BLaER1 treated with 17β-estradiol and CSF1 and Interleukin-3, amounts not matched to agents 10 nM and 100 nM (cell line): ENCODE measurements around the gene KRT9.

ENCODE experiments used
- H3K27ac ChIP-seq, 11 experiments: shearing (Covaris generic); formaldehyde crosslinking; 2 replicates each; pipeline ENCODE4 v1.8.1; 2022
- H3K27me3 ChIP-seq, 11 experiments: shearing (Covaris generic); formaldehyde crosslinking; 2 replicates each; pipeline ENCODE4 v1.8.1; 2022
- H3K36me3 ChIP-seq, 11 experiments: shearing (Covaris generic); formaldehyde crosslinking; 2 replicates each; pipeline ENCODE4 v1.8.1; 2022
- H3K4me1 ChIP-seq, 10 experiments: shearing (Covaris generic); formaldehyde crosslinking; 2 replicates each; pipeline ENCODE4 v1.8.1; 2022
- H3K4me2 ChIP-seq, 11 experiments: shearing (Covaris generic); formaldehyde crosslinking; 2 replicates each; pipeline ENCODE4 v1.8.1; 2022
- H3K4me3 ChIP-seq, 10 experiments: shearing (Covaris generic); formaldehyde crosslinking; 2 replicates each; pipeline ENCODE4 v1.8.1; 2022
- H3K9ac ChIP-seq, 11 experiments: shearing (Covaris generic); formaldehyde crosslinking; 2 replicates each; pipeline ENCODE4 v1.8.1; 2022
- H3K9me3 ChIP-seq, 11 experiments: shearing (Covaris generic); formaldehyde crosslinking; replicated peaks in 1 of 11; 2 replicates each; pipeline ENCODE4 v1.8.1; 2022
- H4K20me1 ChIP-seq, 11 experiments: shearing (Covaris generic); formaldehyde crosslinking; 2 replicates each; pipeline ENCODE4 v1.8.1; 2022
- Cebpa-rat ChIP-seq, 11 experiments: shearing (Covaris generic); IDR thresholded peaks; 2 replicates each; pipeline ENCODE4 v1.8.1; 2022

Gene KRT9

DNA sequence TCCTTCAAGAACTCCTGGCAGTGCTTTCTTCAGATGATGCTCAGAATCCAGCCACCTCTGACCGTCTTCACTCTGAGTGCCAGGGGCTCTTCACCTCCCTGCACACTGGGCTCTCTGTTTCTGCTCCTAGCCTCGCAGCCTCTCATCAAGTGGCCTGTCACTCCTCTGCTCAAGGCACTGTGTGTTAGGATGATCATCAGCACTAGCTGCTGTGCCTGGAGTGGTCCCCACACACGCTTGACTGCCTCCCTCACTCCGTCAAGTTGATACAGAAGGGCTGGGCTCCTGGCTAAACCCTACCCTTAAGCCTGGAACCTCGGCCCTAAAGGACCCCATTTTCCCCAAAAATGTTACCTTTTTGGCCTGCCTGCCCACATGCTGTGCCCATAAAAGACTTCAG is 15.6 kb downstream of the KRT9 start:
- no peak overlapping the region for H3K4me2 ChIP-seq
- H3K4me3 ChIP-seq: no peak overlapping the region
- peaks cover 0 to 6% (median 0%) of the 10 kb centered on the region in 10 experiments; a peak in 1 of 20 replicates for H3K4me1 ChIP-seq
- H4K20me1 ChIP-seq: no peaks in the 10 kb centered on the region; a peak in 1 of 22 replicates
- H3K9ac ChIP-seq: no peak overlapping the region
- no peaks in the 10 kb centered on the region for H3K27me3 ChIP-seq
- no peaks in the 10 kb centered on the region for H3K9me3 ChIP-seq
- H3K36me3 ChIP-seq: no peaks in the 10 kb centered on the region
- H3K27ac ChIP-seq: no peak overlapping the region
- no peak for TF ChIP-seq Cebpa-rat (IDR thresholded peaks at IDR 0.05)

DNA sequence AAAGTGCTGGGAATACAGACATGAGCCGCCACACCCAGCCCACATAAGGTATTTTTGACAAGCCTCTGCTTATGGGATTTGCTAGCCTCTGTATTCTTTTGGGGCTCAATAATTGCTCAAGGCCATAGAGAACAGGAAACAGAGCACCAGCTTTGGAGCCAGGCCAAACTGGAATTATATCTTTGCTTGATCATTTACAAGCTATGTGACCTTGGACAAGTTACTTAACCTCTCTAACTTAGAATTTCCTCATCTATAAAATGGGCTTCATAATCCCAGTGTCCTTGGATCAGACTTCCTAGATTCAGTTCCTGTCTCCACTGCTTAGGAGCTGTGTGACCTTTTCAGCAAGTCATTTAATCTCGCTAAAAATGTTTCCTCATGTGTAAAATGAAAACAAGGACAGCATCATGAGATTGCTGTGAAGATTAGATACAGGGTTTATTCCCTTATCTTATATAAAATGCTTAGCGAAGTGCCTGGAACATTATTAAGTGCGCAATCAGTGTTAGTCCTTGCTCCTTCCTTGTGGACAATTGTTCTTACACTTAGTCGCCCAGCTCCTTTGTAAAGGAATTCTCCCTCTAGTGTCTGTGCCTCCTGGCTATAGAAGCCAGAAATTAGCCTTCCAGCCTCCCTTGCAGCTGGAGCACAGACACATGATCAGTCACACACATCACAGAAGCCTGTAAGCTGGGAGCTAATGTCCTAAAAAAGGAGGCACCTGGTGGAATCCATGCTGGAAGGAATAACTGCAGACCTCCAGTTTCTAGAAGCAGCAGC is 16.6 kb downstream of the KRT9 start:
- Histone ChIP-seq H3K4me2 (no peak overlapping the region), H3K27ac (no peak overlapping the region), H3K4me1 (peaks cover 0 to 6% (median 0%) of the 10 kb centered on the region in 10 experiments; a peak in 1 of 20 replicates), H3K9me3 (no peaks in the 10 kb centered on the region), H3K36me3 (no peaks in the 10 kb centered on the region), H3K4me3 (no peak overlapping the region), H3K9ac (no peak overlapping the region), H4K20me1 (no peaks in the 10 kb centered on the region; a peak in 1 of 22 replicates), H3K27me3 (no peaks in the 10 kb centered on the region)
- TF ChIP-seq Cebpa-rat (IDR thresholded peaks at IDR 0.05): no peak

DNA sequence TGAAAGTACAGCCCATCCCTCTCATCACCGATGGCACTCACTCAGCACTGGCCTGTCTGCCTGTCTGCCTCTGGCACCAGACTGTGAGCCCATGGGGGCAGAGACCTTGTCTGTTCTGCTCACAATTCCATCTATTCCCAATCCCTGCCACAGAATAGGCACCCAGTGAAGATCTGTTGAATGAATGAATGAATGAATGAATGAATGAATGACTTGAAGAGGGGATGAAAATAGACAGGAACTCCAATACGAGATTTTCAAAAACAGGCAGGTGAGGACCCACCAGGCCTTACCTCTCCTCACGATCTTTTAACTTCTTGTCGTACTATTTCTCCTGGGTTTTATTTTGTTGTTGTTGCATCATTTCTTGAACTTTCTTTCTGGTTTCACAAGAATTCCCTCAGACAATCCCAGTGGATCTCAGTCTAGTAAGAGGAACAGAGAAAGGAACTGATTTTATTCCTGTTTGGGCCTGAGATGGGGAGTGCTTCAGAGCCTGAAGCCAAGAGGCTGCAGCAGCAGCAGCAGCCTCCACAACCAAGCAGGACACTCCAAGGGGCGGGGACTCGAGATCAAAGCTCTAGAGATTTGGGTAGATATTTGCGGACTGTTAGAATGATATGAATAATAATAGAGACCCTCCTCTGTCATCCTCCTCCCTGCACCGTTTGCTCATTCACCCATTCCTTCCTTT is 17.7 kb downstream of the KRT9 start:
- Histone ChIP-seq H4K20me1 (no peaks in the 10 kb centered on the region; a peak in 1 of 22 replicates), H3K4me3 (no peak overlapping the region), H3K4me2 (no peak overlapping the region), H3K36me3 (no peaks in the 10 kb centered on the region), H3K27ac (no peak overlapping the region), H3K4me1 (peaks cover 7 to 10% (median 9%) of the 10 kb centered on the region in 10 experiments), H3K9me3 (no peaks in the 10 kb centered on the region), H3K9ac (no peak overlapping the region), H3K27me3 (no peaks in the 10 kb centered on the region)
- no peak for TF ChIP-seq Cebpa-rat (IDR thresholded peaks at IDR 0.05)

DNA sequence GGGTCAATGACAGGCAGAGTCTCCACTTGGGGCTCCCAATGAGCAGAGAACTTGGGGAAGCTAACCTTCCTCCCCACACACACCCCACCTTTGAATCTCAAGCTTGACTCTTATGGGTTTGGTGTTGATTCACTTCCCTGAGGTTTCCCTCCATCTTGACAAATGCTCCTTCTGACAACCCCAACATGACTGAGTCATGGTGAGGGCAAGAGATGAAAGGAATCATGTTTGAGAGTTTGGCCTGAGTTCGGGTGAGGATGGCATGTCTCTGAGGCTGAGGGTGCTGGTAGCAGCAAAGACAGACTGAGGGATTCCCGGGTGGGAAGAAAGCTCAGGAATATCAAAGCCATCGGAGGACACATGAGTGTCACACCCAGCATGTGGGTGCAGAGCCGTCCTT is 18.7 kb downstream of the KRT9 start:
- no peak overlapping the region for H3K27ac ChIP-seq
- no peaks in the 10 kb centered on the region; a peak in 1 of 22 replicates for H4K20me1 ChIP-seq
- H3K4me2 ChIP-seq: no peak overlapping the region
- H3K4me3 ChIP-seq: no peak overlapping the region
- H3K9ac ChIP-seq: no peak overlapping the region
- peaks cover 17 to 20% (median 19%) of the 10 kb centered on the region in 10 experiments for H3K4me1 ChIP-seq
- no peak for TF ChIP-seq Cebpa-rat (IDR thresholded peaks at IDR 0.05)
- no peaks in the 10 kb centered on the region for H3K9me3 ChIP-seq
- H3K36me3 ChIP-seq: no peaks in the 10 kb centered on the region
- H3K27me3 ChIP-seq: no peaks in the 10 kb centered on the region

DNA sequence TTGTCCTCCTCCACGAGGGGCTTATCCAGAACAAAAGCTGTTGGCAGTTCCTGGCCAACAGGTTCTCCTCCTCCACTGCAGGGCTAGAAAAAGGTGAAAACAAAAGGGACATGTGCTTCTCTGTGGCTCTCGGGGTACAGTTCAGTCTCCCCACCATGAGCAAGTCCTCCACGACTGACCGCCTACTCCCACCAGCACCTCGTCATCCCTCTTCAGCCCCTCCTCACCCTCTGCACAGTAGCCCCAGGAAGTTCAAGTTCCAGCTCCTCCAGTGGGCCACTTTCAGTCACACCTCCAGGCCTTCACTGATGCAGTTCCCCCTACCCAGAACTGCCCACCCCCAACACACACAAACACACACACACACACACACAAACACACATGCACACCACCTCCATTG is 19.4 kb downstream of the KRT9 start:
- H4K20me1 ChIP-seq: no peaks in the 10 kb centered on the region; a peak in 1 of 22 replicates
- TF ChIP-seq Cebpa-rat (IDR thresholded peaks at IDR 0.05): no peak
- H3K36me3 ChIP-seq: no peaks in the 10 kb centered on the region

DNA sequence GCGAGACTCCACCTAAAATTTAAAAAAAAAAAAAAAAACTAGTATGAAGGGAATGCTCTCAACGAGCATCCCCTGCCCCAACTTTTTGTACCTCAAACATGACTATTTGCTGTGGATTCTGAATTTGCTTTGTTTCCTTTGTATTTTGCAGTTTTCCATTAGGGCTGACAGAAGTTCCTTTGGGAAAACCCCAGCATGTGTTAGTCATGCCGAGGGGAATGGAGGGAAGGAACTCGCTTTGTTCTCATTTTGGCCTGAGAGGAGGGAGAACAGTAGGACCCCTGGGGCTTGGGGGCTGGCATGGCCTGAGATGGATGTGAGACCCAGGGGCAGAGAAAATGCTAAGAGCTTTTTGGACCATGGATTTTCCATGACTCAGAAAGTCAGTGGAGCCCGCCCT is 20.5 kb downstream of the KRT9 start:
- no peak overlapping the region for H3K4me3 ChIP-seq
- H3K9me3 ChIP-seq: peaks cover 0 to 9% (median 0%) of the 10 kb centered on the region in 11 experiments; a peak in 5 of 22 replicates
- no peak overlapping the region for H3K4me2 ChIP-seq
- no peaks in the 10 kb centered on the region; a peak in 1 of 22 replicates for H4K20me1 ChIP-seq
- H3K36me3 ChIP-seq: no peaks in the 10 kb centered on the region
- H3K4me1 ChIP-seq: peaks cover 26 to 35% (median 32%) of the 10 kb centered on the region in 10 experiments
- no peak for TF ChIP-seq Cebpa-rat (IDR thresholded peaks at IDR 0.05)
- H3K27me3 ChIP-seq: no peaks in the 10 kb centered on the region
- H3K27ac ChIP-seq: no peak overlapping the region
- H3K9ac ChIP-seq: no peak overlapping the region

More for the DNA sequence above, 19.4 kb downstream of the KRT9 start:
- Histone ChIP-seq H3K27ac (no peak overlapping the region), H3K4me2 (no peak overlapping the region), H3K4me3 (no peak overlapping the region), H3K9ac (no peak overlapping the region), H3K4me1 (peaks cover 24 to 27% (median 26%) of the 10 kb centered on the region in 10 experiments), H3K27me3 (no peaks in the 10 kb centered on the region), H3K9me3 (no peaks in the 10 kb centered on the region)

DNA sequence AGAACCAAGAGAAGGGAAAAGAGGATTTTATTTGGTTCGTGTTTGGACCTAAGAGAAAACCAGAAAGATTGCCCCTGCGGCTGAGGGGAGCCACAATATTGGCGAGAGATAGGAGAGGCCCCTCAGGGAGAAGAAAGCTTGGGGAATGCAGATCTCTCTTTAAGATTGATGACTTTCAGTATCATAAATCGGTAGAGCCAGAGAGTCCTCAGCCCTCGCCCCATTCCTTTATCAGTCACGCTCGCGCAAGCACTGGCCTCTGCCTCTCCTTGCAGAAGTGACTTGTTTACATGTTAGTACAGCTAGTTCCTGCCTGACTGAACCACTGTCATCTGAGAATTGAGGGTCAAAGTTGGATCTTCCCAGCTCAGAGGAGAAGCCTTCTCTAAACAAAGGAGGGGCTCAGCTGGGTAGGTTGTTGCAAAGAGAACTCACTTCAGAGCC is 22.2 kb downstream of the KRT9 start:
- TF ChIP-seq Cebpa-rat (IDR thresholded peaks at IDR 0.05): no peak
- Histone ChIP-seq H3K4me3 (no peak overlapping the region), H3K4me1 (peaks cover 26 to 35% (median 32%) of the 10 kb centered on the region in 10 experiments), H3K4me2 (peak overlapping the region; percentile 31 to 94 (median 79)), H3K27ac (no peak overlapping the region), H4K20me1 (no peaks in the 10 kb centered on the region), H3K27me3 (no peaks in the 10 kb centered on the region), H3K36me3 (no peaks in the 10 kb centered on the region), H3K9me3 (peaks cover 0 to 10% (median 0%) of the 10 kb centered on the region in 11 experiments; a peak in 5 of 22 replicates), H3K9ac (peak overlapping the region in 1 of 11 experiments; percentile 14; a peak in 1 of 22 replicates)

DNA sequence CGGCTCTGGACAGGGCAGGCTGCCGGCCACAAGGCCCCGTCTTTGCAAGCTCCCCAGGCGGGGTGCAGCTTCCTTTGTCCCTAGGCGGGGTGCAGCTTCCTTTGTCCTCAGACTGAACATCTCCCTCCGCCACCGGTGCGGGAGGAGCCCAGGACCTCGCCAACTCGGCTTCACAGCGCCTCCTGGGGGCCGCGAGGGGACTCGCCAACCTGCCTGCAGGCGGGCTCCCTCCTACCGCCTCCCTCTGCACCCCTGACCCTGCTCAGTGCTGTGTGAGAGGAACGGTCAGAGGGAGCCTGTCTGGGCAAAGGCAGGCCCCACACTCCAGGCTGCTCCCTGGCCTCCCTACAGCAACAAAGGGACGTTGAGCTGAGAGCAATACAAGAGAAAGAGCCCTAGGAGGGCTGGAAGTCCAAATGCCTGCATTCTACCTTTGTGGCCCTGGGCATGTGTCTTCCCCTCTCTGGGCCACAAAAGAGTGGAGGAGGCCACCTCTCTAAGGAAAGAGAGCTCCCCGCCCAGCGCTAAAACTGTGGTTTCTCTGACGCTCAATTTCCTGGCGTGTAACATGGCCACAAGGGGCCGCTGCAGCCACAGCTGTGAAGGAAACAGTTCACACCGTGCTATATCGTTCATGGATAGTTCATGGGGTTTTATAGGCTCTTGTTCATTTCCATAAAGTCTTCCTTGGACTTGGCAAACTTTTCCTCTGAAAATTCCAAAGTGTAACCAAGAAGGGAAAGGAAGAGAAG is 22.8 kb downstream of the KRT9 start:
- no peak overlapping the region for H3K4me3 ChIP-seq
- no peak for TF ChIP-seq Cebpa-rat (IDR thresholded peaks at IDR 0.05)
- peak overlapping the region in 7 of 11 experiments; percentile 13 to 72 (median 27); a peak in 6 of 22 replicates for H3K9ac ChIP-seq
- peaks cover 0 to 10% (median 0%) of the 10 kb centered on the region in 11 experiments; a peak in 5 of 22 replicates for H3K9me3 ChIP-seq
- H3K27ac ChIP-seq: peak overlapping the region in 8 of 11 experiments; percentile 24 to 82 (median 55); a peak in 14 of 22 replicates
- no peaks in the 10 kb centered on the region for H3K27me3 ChIP-seq
- no peaks in the 10 kb centered on the region for H3K36me3 ChIP-seq
- H4K20me1 ChIP-seq: no peaks in the 10 kb centered on the region
- H3K4me2 ChIP-seq: peak overlapping the region; percentile 49 to 94 (median 79)
- H3K4me1 ChIP-seq: peaks cover 26 to 35% (median 32%) of the 10 kb centered on the region in 10 experiments
